Measurements from ENCODE around the gene ATRNL1.
A peak's percentile ranks its signal among the peaks of the same experiment; 100 is the strongest.
"Not testable (repeated sequence)": the region's sequence is repeated elsewhere in the genome, so short reads cannot be mapped to it uniquely, and the experiment has no call there.

Gene ATRNL1

GRCh38 chr10:115328331-115328730 is 235.2 kb downstream of the ATRNL1 start:
- Histone ChIP-seq H3K36me3 (ENCODE audit: control insufficient read depth in 4 of 4, insufficient read depth in 4 of 4, low read length in 3 of 4) (no peaks in the 10 kb centered on the region), H3K27me3 (replicated peaks in 2 of 5; ENCODE audit: control insufficient read depth in 4 of 5, insufficient read depth in 5 of 5, low read length in 4 of 5) (no peaks in the 10 kb centered on the region), H3K9me3 (ENCODE audit: control extremely low read depth in 1 of 5, control insufficient read depth in 4 of 5, insufficient read depth in 2 of 5, low read depth in 1 of 5, low read length in 4 of 5) (no peaks in the 10 kb centered on the region), H3K27ac (ENCODE audit: insufficient read depth in 1 of 2, low read depth in 1 of 2, low read length in 2 of 2, poor library complexity in 1 of 2, severe bottlenecking in 2 of 2) (no peak overlapping the region), H3K4me1 (ENCODE audit: control extremely low read depth in 1 of 4, control insufficient read depth in 4 of 4, insufficient read depth in 4 of 4, low read length in 3 of 4) (no peaks in the 10 kb centered on the region), H3K4me3 (ENCODE audit: control insufficient read depth in 1 of 7, extremely low read depth in 1 of 7, insufficient read depth in 4 of 7, low read depth in 2 of 7, low read length in 6 of 7) (no peak overlapping the region)
- WGBS (ENCODE audit: insufficient coverage), result no CpG with 5 or more reads among the region's 2 CpGs
- CTCF ChIA-PET, result no interaction called here
- POLR2A ChIA-PET, result no interaction called here
- no peak for DNase-seq

DNA sequence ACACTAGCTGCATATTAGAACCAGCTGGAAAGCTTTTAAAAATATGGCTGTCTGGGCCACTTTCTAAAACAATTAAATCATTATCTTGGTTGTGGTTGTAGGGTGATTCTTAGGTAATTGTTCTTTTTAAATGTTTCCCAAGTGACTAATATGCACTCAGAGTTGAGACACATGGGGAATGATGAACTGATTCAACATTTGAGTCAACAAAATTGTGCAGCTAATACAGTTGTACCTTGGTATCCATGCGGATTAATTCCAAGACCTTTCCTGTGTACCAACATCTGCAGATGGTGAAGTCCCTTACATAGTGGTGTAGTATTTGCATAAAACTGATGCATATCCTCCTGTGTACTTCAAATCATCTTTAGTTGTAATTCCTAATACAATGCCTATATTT is 242.2 kb downstream of the ATRNL1 start:
- Histone ChIP-seq H3K4me3 (ENCODE audit: control insufficient read depth in 1 of 7, extremely low read depth in 1 of 7, insufficient read depth in 4 of 7, low read depth in 2 of 7, low read length in 6 of 7) (no peak overlapping the region), H3K27ac (ENCODE audit: insufficient read depth in 1 of 2, low read depth in 1 of 2, low read length in 2 of 2, poor library complexity in 1 of 2, severe bottlenecking in 2 of 2) (no peak overlapping the region), H3K4me1 (ENCODE audit: control extremely low read depth in 1 of 4, control insufficient read depth in 4 of 4, insufficient read depth in 4 of 4, low read length in 3 of 4) (no peaks in the 10 kb centered on the region), H3K27me3 (replicated peaks in 2 of 5; ENCODE audit: control insufficient read depth in 4 of 5, insufficient read depth in 5 of 5, low read length in 4 of 5) (no peaks in the 10 kb centered on the region), H3K9me3 (ENCODE audit: control extremely low read depth in 1 of 5, control insufficient read depth in 4 of 5, insufficient read depth in 2 of 5, low read depth in 1 of 5, low read length in 4 of 5) (no peaks in the 10 kb centered on the region), H3K36me3 (ENCODE audit: control insufficient read depth in 4 of 4, insufficient read depth in 4 of 4, low read length in 3 of 4) (no peaks in the 10 kb centered on the region)
- ChIA-PET POLR2A (no interaction called here), CTCF (no interaction called here)
- DNase-seq, result no peak
- no CpG with 5 or more reads among the region's 1 CpG for WGBS (ENCODE audit: insufficient coverage)

GRCh38 chr10:115355162-115355760 is 262.1 kb downstream of the ATRNL1 start:
- no peak overlapping the region for H3K27ac ChIP-seq (ENCODE audit: insufficient read depth in 1 of 2, low read depth in 1 of 2, low read length in 2 of 2, poor library complexity in 1 of 2, severe bottlenecking in 2 of 2)
- no peaks in the 10 kb centered on the region for H3K9me3 ChIP-seq (ENCODE audit: control extremely low read depth in 1 of 5, control insufficient read depth in 4 of 5, insufficient read depth in 2 of 5, low read depth in 1 of 5, low read length in 4 of 5)
- no peaks in the 10 kb centered on the region for H3K36me3 ChIP-seq (ENCODE audit: control insufficient read depth in 4 of 4, insufficient read depth in 4 of 4, low read length in 3 of 4)
- CTCF ChIA-PET, result no interaction called here
- POLR2A ChIA-PET, result no interaction called here
- no peak overlapping the region for H3K4me3 ChIP-seq (ENCODE audit: control insufficient read depth in 1 of 7, extremely low read depth in 1 of 7, insufficient read depth in 4 of 7, low read depth in 2 of 7, low read length in 6 of 7)
- no peaks in the 10 kb centered on the region for H3K4me1 ChIP-seq (ENCODE audit: control extremely low read depth in 1 of 4, control insufficient read depth in 4 of 4, insufficient read depth in 4 of 4, low read length in 3 of 4)
- no peaks in the 10 kb centered on the region for H3K27me3 ChIP-seq (replicated peaks in 2 of 5; ENCODE audit: control insufficient read depth in 4 of 5, insufficient read depth in 5 of 5, low read length in 4 of 5)
- WGBS (ENCODE audit: insufficient coverage), result 0% methylated on average over 1 of the region's 2 CpGs
- DNase-seq, result peak; percentile 47 to 76 (median 68)

DNA sequence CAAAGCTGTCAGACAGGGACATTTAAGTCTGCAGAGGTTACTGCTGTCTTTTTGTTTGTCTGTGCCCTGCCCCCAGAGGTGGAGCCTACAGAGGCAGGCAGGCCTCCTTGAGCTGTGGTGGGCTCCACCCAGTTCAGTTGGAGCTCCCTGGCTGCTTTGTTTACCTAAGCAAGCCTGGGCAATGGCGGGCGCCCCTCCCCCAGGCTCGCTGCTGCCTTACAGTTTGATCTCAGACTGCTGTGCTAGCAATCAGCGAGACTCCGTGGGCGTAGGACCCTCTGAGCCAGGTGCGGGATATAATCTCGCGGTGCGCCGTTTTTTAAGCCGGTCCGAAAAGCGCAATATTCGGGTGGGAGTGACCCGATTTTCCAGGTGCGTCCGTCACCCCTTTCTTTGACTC is 274.8 kb downstream of the ATRNL1 start:
- H3K27me3 ChIP-seq (replicated peaks in 2 of 5; ENCODE audit: control insufficient read depth in 4 of 5, insufficient read depth in 5 of 5, low read length in 4 of 5); H3K27ac ChIP-seq (ENCODE audit: insufficient read depth in 1 of 2, low read depth in 1 of 2, low read length in 2 of 2, poor library complexity in 1 of 2, severe bottlenecking in 2 of 2); CTCF ChIA-PET; H3K36me3 ChIP-seq (ENCODE audit: control insufficient read depth in 4 of 4, insufficient read depth in 4 of 4, low read length in 3 of 4); POLR2A ChIA-PET; H3K4me3 ChIP-seq (ENCODE audit: control insufficient read depth in 1 of 7, extremely low read depth in 1 of 7, insufficient read depth in 4 of 7, low read depth in 2 of 7, low read length in 6 of 7); DNase-seq; H3K4me1 ChIP-seq (ENCODE audit: control extremely low read depth in 1 of 4, control insufficient read depth in 4 of 4, insufficient read depth in 4 of 4, low read length in 3 of 4); H3K9me3 ChIP-seq (ENCODE audit: control extremely low read depth in 1 of 5, control insufficient read depth in 4 of 5, insufficient read depth in 2 of 5, low read depth in 1 of 5, low read length in 4 of 5): not testable (repeated sequence)
- 99% methylated on average over 9 of the region's 18 CpGs for WGBS (ENCODE audit: insufficient coverage)

DNA sequence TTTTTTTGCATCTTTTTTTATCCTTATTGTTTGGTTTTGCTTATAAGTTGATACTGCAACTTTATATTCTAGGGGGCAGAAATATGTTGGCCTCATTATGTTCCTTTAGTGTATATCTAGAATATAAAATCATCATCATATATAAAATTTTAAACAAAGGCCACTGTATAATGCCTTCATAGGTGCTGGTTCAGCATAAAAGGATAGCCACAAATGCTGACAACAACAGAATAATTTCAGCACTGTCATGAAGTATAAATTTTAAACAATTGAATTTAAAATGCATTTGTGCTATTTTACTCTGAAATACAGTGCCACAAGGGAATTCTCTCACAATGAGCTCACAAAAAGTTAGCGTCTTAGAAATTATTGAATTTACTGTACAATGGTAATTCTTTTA is 285.9 kb downstream of the ATRNL1 start:
- H3K27ac ChIP-seq (ENCODE audit: insufficient read depth in 1 of 2, low read depth in 1 of 2, low read length in 2 of 2, poor library complexity in 1 of 2, severe bottlenecking in 2 of 2), result no peak overlapping the region
- POLR2A ChIA-PET, result no interaction called here
- CTCF ChIA-PET, result no interaction called here
- no CpG with 5 or more reads among the region's 1 CpG for WGBS (ENCODE audit: insufficient coverage)
- H3K9me3 ChIP-seq (ENCODE audit: control extremely low read depth in 1 of 5, control insufficient read depth in 4 of 5, insufficient read depth in 2 of 5, low read depth in 1 of 5, low read length in 4 of 5), result peaks cover 0 to 3% (median 0%) of the 10 kb centered on the region in 5 experiments
- no peak overlapping the region for H3K4me3 ChIP-seq (ENCODE audit: control insufficient read depth in 1 of 7, extremely low read depth in 1 of 7, insufficient read depth in 4 of 7, low read depth in 2 of 7, low read length in 6 of 7)
- H3K4me1 ChIP-seq (ENCODE audit: control extremely low read depth in 1 of 4, control insufficient read depth in 4 of 4, insufficient read depth in 4 of 4, low read length in 3 of 4), result no peaks in the 10 kb centered on the region
- no peaks in the 10 kb centered on the region for H3K36me3 ChIP-seq (ENCODE audit: control insufficient read depth in 4 of 4, insufficient read depth in 4 of 4, low read length in 3 of 4)
- DNase-seq, result no peak
- peaks cover 0 to 2% (median 0%) of the 10 kb centered on the region in 5 experiments for H3K27me3 ChIP-seq (replicated peaks in 2 of 5; ENCODE audit: control insufficient read depth in 4 of 5, insufficient read depth in 5 of 5, low read length in 4 of 5)

GRCh38 chr10:115384665-115385064 is 291.5 kb downstream of the ATRNL1 start:
- no peak for DNase-seq
- Histone ChIP-seq H3K9me3 (ENCODE audit: control extremely low read depth in 1 of 5, control insufficient read depth in 4 of 5, insufficient read depth in 2 of 5, low read depth in 1 of 5, low read length in 4 of 5) (no peaks in the 10 kb centered on the region), H3K27me3 (replicated peaks in 2 of 5; ENCODE audit: control insufficient read depth in 4 of 5, insufficient read depth in 5 of 5, low read length in 4 of 5) (no peaks in the 10 kb centered on the region), H3K36me3 (ENCODE audit: control insufficient read depth in 4 of 4, insufficient read depth in 4 of 4, low read length in 3 of 4) (no peaks in the 10 kb centered on the region), H3K4me3 (ENCODE audit: control insufficient read depth in 1 of 7, extremely low read depth in 1 of 7, insufficient read depth in 4 of 7, low read depth in 2 of 7, low read length in 6 of 7) (no peak overlapping the region), H3K4me1 (ENCODE audit: control extremely low read depth in 1 of 4, control insufficient read depth in 4 of 4, insufficient read depth in 4 of 4, low read length in 3 of 4) (no peaks in the 10 kb centered on the region), H3K27ac (ENCODE audit: insufficient read depth in 1 of 2, low read depth in 1 of 2, low read length in 2 of 2, poor library complexity in 1 of 2, severe bottlenecking in 2 of 2) (no peak overlapping the region)
- ChIA-PET CTCF (interaction anchor here (0.7 kb wide), 1 partner anchor 17 kb away, joined by 3 read pairs; no protein-coding TSS in a partner anchor), POLR2A (no interaction called here)
- WGBS (ENCODE audit: insufficient coverage), result no CpG with 5 or more reads among the region's 1 CpG

GRCh38 chr10:115390607-115391006 is 297.4 kb downstream of the ATRNL1 start:
- WGBS (ENCODE audit: insufficient coverage), result no CpG with 5 or more reads among the region's 1 CpG
- H3K27me3 ChIP-seq (replicated peaks in 2 of 5; ENCODE audit: control insufficient read depth in 4 of 5, insufficient read depth in 5 of 5, low read length in 4 of 5), result no peaks in the 10 kb centered on the region
- CTCF ChIA-PET, result no interaction called here
- H3K9me3 ChIP-seq (ENCODE audit: control extremely low read depth in 1 of 5, control insufficient read depth in 4 of 5, insufficient read depth in 2 of 5, low read depth in 1 of 5, low read length in 4 of 5), result no peaks in the 10 kb centered on the region
- no peak overlapping the region for H3K27ac ChIP-seq (ENCODE audit: insufficient read depth in 1 of 2, low read depth in 1 of 2, low read length in 2 of 2, poor library complexity in 1 of 2, severe bottlenecking in 2 of 2)
- H3K36me3 ChIP-seq (ENCODE audit: control insufficient read depth in 4 of 4, insufficient read depth in 4 of 4, low read length in 3 of 4), result no peaks in the 10 kb centered on the region
- H3K4me3 ChIP-seq (ENCODE audit: control insufficient read depth in 1 of 7, extremely low read depth in 1 of 7, insufficient read depth in 4 of 7, low read depth in 2 of 7, low read length in 6 of 7), result no peak overlapping the region
- no peak for DNase-seq
- no peaks in the 10 kb centered on the region for H3K4me1 ChIP-seq (ENCODE audit: control extremely low read depth in 1 of 4, control insufficient read depth in 4 of 4, insufficient read depth in 4 of 4, low read length in 3 of 4)
- POLR2A ChIA-PET, result no interaction called here

Data from common myeloid progenitor, CD34-positive (primary cell).